Pulmonary artery endothelial cell (primary cell): Measurements from ENCODE around the gene CCDC71L. TPM values are rescaled to one million over a fixed set of nuclear protein-coding genes. Genes with fewer than 3 reads are reported as not detected.
A peak's percentile ranks its signal among the peaks of the same experiment; 100 is the strongest.

Experiments
- DNase-seq: peaks from one replicate; pipeline ENCODE4 v3.0.0-alpha.2; 2011; ENCODE audit warnings: low read depth, low spot score
- total RNA-seq: library from RNA; depleted of rRNA; stranded (reverse); fragments of >200 nt; gene quantifications from 2 replicates; pipeline ENCODE4 v1.2.3, GENCODE V29; 2014

The CCDC71L gene
- total RNA-seq, 1 donor from 2014 or later = 57.6 TPM

DNA sequence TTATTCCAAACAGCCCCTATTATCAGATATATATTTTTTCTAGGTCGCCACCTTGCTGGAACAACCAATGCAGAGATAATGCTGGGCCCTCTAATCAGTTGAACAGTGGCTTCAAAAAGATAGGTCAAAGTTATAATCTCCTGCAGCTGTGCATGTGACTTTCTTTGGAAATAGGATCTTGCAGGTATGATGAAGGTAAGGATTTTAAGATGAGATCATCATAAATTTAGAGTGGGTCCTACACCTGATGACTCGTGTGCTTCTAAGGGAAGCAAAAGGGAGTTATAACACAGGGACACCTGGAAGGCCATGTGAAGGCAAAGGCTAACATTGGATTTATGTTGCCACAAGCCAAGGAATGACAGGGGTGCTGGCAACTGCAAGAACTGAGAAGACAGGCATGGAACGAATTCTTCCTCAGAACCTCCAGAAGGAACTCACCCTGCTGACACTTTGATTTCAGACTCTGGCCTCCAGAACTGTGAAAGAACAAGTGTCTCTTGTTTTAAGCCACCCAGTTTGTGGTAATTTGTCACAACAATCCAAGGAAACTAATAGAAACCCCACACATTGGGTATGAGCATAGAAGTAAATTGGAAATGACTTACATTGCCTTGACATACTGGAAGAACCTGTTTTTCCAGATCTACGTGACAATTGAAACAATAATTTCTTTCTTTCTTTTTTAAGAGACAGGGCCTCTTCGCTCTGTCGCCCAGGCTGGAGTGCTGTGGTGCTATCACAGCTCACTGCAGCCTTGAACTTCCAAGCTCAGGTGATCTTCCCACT, 34.4 kb downstream of the CCDC71L start:
- no peak for DNase-seq

DNA sequence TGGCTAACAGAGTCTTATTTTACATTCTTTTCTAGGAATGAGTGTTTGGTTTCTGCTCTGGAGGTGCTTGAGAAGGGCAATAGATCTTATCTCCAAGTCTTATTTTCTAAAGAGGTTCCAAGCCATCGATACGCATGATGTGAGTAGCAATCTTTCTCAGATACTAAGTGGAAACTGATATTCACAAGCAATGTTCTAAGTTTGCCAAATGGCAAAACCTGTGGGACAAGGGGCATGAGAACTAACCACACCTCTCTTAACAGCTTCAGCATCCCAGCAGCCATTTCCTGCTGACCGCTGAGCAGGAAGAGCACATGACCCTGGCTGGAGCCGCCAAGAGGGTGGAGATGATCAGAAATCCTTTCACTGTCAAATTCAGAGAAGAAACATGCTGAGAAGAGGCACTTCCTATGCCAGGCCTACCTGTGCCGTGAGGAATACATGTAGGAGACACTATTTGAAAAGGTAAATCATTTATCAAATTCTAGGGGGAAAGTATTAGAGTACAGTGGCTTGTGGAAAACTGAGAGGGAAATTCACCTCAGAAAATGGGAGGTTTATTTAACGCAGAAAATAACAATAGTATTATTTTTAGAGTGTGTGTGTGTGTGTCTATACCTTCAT, 35.2 kb downstream of the CCDC71L start:
- peak; percentile 49 for DNase-seq

DNA sequence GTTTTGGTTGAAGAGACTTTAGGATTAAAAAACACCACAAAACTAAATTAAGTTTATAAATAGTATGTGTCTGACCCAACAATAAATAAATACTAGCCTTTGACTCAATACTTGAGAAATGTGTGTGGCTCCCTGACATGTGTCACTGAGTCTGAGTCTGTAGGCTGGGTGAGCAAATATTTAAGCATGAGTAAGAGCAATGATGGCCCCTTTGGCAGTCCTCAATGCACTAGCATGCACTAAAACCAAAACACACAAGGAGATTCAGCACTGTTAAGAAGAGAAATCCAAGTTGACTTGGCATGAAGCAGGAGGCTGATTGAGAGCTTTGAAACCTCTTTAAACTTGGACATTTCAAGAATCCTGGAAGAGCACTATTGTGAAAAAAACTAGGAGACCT, 37.1 kb downstream of the CCDC71L start:
- DNase-seq = no peak

DNA sequence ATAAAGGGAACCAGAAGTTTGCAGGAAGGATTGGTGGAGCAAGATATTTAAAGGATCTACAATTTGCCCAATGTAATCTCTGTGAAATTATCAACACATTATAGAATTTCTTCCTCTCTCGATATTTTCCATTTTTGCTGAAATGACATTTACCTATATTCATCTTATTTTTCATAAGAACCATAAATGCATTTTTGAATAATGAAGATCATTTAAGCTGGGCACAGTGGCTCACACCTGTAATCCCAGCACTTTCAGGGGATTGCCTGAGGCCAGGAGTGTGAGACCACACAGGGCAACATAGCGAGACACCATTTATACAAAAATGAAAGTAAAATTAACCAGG, 37.7 kb downstream of the CCDC71L start:
- no peak for DNase-seq

DNA sequence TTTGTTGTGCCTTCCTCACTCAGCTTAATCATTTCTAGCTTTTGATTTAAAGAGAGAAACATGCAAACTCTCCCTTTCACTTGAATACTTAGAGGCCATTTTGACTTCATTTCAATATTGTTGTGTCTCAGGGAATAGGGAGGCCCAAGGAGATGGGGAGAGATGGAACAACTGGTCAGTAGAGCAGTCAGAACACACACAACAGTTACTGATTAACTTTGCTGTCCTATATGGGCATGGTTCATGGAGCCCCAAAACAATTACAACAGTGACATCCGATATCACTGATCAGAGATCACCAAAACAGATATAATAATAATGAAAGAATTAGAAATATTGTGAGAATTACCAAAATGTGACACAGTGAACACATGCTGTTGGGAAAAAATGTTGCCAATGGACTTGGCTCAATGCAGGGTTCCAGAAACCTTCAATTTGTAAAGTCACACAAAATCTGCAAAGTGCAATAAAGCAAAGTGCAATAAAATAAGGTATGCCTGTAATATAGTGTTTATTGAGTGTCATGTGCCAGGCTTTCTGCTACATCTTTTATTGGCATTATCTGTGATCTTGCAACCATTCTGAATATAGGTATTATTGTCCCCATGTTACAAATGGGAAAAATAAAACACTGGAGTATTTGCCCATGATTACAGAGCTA, 38.2 kb downstream of the CCDC71L start:
- DNase-seq = no peak

DNA sequence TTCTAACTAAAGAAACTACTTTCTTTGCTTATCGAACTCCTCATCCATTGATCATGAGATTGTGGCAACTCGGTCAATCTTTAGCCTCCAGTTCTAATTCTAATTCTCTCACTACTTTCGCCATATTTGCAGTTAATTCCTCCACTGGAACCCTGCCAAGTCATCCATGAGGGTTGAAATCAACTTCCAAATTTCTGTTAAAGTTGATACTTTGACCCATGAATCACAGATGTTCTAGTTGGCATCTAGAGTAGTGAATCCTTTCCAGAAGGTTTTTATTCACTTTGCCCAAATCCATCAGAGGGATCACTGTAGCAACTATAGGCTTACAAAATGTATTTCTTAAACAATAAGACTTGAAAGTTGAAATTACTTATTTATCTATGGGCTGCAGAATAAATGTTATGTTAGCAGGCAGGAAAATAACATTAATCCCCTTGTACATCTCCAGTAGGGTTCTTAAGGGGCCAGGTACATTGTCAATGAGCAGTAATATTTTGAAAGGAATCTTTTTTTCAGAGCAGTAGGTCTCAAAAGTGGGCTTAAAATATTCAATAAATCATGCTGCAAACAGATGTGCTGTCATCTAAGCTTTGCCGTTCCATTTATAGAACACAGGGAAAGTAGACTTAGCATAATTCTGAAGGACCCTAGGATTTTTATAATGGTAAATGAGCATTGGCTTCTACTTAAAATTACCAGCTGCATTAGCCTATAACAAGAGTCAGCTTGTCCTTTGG, 39.4 kb downstream of the CCDC71L start:
- no peak for DNase-seq

DNA sequence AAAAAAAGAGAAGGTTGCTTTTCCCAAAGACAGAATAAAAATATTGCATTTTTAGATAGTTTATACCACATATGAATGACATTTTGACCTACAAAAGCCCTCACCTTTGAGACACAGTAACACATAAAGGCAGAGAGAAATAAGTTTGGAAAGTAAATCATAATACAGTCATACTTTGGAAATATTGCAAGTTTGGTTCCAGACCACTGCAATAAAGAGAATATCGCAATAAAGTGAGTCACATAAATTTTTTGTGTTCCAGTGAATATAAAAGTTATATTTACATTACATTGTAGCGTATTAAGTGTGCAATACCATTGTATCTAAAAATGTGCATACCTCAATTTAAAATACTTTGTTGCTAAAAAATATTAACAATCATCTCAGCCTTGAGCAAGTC, 40.3 kb downstream of the CCDC71L start:
- no peak for DNase-seq

DNA sequence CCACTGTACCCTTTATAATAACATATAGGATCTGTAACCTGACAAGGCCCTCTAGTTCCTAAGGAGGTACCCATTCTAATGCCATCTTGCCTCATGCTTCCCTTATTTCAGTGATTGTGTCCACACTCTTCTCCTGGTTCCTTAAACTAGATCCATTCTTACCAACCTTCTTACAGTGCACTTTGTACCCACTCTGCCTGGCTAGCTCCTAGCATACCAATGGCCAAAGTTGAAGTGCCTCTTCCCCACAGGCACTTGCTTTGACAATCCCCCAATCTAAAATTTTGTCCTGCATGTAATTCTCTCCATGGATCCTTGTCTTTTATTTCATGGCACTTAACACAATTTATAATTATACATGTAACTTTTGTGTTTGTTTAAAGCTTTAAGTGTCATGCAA, 40.9 kb downstream of the CCDC71L start:
- no peak for DNase-seq

DNA sequence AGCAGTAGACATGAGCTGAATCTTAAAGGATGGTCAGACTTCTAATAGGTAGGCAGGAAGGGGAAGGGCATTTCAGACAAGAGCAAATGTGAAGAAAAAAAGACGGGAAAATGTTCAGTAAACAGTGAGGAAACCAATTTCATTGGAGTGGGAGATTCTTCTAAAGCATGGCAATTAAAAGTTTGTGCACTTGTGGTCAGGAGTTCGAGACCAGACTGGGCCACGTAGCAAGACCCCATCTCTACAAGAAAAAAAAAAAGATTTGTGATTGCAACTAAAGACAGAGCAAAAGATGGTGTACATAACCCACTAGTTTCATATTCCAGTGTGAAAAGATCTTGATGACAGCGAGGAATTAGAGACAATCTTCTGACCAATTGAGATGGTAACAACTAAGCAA, 41.7 kb downstream of the CCDC71L start:
- DNase-seq = no peak

DNA sequence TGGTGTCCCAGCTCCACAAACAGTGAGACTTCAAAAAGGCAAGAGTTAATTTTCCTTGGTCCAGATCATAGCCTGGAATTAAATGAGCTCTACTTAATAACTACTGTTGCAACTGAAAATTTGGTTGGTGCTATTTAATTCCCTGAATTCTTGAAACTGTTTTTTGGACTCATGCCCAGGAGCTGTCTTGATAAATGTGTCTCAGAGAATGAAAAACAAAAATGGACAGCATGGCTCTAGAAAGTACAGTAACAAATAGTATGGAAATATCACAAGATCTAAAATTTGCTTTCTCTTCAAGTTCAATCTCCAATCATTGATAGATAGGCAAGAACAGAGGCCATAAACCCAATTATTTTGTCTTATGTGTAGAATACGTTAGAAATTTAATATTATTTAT, 42.5 kb downstream of the CCDC71L start:
- DNase-seq = peak; percentile 52

DNA sequence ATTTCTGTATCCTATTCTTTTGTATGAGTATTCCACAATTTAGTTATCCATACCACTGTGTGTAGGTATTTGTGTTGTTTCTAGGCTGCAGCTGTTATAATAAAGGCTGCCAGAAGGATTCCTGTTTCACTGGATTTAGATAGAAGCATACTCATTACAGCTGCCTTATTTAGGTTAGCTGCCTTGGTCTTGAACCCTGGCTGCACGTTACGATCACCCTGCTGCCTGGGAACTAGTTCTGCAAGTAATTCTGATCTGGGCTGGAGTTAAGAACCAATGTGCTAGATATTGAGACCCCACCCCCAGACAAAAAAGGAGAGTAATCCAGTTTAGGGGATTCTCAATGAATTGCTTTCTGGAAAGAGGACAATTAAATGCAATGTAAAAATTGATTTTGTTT, 43.1 kb downstream of the CCDC71L start:
- no peak for DNase-seq

DNA sequence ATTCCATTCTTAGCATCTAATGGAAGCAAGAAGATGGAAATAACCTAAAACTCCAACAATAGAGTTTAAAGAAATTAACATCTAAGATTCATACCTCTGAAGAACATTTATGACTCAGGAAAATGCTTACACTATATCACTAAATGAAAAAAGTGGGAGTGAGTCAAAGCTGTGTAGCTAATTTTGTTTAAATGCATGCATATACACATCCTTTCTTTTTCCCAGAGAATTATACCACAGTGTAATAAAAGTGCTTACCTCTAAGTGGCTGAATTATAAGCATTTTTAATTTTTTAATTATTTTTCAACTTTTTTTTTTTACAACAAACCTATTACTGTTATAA, 44.3 kb downstream of the CCDC71L start:
- DNase-seq = no peak

DNA sequence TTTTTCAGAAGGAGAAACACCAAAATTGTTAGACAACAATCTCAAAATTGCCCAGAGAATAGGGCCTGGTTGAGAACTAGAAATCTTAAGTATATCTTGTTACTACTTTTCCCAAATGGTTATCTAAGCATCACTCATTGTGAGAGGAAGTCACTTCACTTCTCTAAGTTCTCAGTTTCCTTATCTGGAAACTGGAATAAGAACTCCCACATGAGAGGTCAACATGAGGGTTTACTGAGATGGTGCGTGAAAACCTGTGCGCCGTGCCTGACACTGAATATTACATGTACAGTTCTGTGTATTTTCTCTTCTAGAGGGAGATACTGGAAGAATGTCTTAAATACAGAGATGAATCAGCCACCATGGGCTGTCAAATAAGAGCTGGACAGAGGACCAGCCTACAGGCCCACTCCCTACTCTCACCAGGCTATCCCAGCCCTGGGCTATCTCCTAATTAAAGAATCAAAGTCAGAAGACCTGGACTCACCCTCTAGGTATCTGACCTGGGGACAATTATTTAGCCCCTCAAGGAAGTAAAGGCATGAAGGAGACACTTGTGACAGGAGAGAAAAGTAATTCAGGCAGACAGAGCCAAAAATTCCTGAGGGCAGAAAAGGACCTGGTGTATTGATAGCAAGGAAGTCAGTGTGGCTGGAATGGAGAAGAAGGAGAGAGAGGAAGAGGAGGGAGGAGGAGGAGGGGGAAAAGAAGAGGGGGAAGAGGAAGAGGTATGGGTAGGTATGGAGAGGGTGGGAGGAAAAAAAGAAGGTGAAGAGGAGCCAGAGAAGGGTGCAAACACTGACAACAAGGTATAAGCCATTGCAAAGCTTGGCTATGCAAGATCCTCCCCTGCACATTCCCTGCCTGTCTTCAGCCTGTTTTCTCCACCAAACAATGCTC, 44.9 kb downstream of the CCDC71L start:
- DNase-seq = no peak

DNA sequence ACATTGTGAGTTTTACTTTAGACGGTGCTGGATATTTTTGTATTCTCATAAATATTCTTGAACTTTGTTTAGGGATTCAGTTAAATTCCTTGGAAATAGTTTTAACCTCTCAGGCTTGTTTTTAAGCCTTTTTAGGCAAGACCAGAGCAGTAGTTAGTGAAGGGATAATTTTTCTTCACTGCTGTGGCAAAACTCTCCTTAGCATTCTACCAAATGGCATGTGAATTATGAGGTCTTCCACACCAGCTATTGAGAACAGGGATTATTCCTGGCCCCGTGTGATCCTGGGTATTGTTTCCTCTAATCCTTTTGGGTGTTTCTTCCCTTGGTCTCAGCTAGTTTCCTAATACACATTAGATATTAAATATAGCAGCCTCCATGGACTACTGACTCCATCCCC, 46.2 kb downstream of the CCDC71L start:
- DNase-seq = no peak

DNA sequence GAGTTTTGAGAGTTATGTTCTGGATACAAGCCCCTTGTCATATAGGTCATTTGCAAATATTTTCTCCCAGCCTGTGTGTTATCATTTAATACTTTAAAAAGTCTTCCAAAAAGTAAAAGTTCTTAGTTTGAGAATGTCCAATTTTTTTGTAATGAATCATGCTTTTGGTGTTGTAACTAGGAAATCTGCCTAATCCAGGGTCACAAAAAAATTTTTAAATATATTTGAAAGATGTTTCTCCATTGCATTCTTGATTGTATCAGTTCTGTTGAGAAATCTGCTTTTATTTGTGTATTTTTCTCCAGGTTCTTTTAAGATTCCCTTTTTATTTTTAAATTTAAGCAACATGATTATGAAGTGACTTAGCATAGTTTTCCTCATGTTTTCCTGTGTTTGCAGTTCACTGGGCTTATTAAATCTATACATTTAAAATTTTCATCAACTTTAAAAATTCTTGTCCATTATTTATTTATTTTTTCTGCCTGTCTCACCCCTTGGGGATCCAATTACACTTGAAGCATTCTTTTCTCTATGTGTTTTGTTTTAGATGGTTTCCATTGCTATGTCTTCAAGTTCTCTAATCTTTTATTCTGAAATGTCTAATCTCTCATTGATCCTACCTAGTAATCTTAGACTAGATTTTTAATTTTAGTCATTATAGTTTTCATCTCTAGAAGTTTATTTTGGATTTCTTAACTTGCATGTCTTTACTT, 47.0 kb downstream of the CCDC71L start:
- DNase-seq = no peak

DNA sequence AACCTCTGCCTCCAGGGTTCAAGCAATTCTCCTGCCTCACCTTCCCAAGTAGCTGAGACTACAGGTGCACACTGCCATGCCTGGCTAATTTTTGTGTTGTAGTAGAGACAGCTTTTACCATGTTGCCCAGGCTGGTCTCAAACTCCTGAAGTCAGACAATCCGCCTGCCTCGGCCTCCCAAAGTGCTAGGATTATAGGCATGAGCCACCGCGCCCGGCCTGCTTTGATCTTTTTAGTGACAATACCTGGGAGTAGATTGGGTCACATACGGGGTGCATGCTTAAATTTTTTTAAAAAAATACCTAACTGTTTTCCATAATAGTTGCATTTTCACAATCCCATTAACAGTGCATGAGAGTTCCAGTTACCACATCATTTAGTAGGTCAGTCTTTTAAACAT, 47.7 kb downstream of the CCDC71L start:
- DNase-seq = no peak

DNA sequence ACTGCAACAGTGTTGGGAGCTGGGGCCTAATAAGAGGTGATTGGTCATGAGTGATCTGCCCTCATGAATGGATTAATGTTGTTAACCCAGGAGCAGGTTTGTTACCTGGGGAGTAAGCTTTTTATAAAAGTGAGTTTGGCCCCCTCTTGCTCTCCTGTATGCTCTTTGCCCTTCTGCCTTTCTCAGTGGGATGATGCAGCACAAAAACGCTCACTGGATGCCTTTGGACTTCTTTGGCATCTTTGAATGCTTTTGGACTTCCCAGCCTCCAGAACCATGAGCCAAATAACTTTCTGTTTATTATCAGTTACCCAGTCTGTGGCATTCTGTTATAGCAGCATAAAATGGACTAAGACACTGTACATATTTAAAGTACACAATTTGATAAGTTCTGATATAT, 48.5 kb downstream of the CCDC71L start:
- no peak for DNase-seq

DNA sequence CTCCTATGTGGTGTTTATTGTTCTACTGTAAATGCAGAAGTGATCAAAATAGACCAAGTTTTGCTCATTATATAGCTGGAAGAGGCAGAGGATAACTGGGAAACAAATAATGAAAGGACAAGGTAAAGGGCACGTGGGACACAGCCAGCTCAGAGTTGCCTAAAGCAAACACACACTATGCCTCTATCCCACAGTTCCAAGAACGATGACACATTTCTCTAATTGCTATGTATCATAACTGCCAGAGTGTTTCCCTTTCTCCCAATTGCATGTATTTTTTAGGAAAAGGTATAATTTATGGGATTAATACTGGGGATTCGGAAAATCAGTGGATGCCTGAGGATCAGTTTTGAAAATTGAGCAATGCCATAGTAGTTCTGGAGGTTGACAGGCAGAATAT, 49.0 kb downstream of the CCDC71L start:
- DNase-seq = no peak

DNA sequence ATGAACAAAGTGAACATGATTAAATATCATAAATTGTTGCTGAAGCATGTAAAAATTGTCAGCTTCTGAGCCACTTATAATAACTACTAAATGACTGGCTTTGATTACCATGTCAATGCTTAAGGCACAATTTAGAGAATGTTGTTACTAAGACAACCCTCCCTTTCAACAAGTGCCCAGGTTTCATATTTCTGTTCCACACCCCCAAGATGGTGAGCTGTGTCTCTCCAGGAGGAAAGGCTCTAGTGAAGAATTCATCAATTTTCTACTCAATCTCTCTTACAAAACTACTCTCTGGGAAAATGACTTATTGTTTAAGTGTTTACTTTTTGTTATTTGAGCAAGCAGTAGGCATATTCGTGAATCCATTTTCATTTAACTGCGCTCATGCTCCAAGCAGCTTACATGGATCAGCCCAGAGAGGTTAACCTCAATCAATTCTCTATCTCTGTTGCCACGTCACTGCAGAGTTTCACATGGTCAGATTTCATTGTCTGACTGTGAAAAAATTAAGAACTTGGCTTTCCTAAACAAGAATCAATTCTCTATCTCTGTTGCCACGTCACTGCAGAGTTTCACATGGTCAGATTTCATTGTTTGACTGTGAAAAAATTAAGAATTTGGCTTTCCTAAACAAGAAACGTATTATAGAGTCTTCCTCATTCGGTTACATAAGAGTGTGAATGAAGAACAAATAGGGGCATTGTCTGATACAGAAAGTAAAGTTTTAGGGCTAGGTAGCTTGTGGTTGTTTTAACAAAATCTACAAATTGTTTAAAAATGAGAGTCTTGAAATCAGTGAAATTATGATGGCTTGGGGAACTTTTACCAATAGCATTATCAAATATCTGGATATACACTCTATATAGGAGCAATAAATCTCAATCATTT, 49.7 kb downstream of the CCDC71L start:
- DNase-seq = no peak

DNA sequence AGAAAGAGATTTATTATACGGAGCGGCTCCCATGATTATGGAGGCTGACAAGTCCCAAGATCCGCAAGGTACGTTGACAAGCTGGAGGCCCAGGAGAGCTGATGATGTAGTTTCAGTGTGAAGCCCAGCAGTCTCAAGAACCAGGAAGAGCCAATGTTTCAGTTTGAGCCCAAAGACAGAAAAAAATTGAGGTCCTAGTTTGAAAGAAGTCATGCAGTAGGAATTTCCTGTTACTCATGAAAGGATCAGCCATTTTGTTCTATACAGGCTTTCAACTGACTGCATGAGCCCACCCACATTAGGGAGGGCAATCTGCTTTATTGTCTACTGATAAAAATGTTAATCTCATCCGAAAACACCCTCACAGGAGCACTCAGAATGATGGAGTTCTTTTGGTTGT, 51.5 kb downstream of the CCDC71L start:
- DNase-seq = peak; percentile 83
